RWPE1 (cell line): Measurements from ENCODE around the gene FIGNL2.
A peak's percentile ranks its signal among the peaks of the same experiment; 100 is the strongest.

Experiments
- CTCF ChIA-PET: fragments of 350-600 bp; sonication (Branson Sonifier 250); formaldehyde crosslinking; extraction: SDS; loops from one replicate; lab custom pipeline; 2021; lab: Yijun Ruan, JAX
- POLR2A ChIA-PET: fragments of 400-600 bp; formaldehyde crosslinking; extraction: SDS; loops from one replicate; lab custom pipeline; 2020; ENCODE audit warnings: antibody characterized with exemption; ENCODE audit not compliant: low non-redundant PET; lab: Yijun Ruan, JAX
- DNase-seq: peaks from one replicate; pipeline ENCODE4 v3.0.0; 2012; ENCODE audit warnings: low spot score
- H3K27ac ChIP-seq: fragments of 450-650 bp; 2 replicates; pipeline ENCODE4 v1.5.1; 2017
- CTCF ChIP-seq: fragments of 450-650 bp; conservative IDR thresholded peaks from 2 replicates; pipeline ENCODE4 v1.5.1; 2017; ENCODE audit warnings: low read depth, mild to moderate bottlenecking

FIGNL2 gene

GRCh38 chr12:51777973-51778372 is 70.5 kb downstream of the FIGNL2 start:
- ChIA-PET CTCF (no interaction called here), POLR2A (no interaction called here)
- H3K27ac ChIP-seq, result no peak overlapping the region
- no peak for TF ChIP-seq CTCF
- no peak for DNase-seq

GRCh38 chr12:51777457-51777856 is 71.1 kb downstream of the FIGNL2 start:
- no peak overlapping the region for H3K27ac ChIP-seq
- TF ChIP-seq CTCF, result no peak
- DNase-seq, result no peak
- POLR2A ChIA-PET, result no interaction called here
- CTCF ChIA-PET, result no interaction called here

- CTCF ChIA-PET, result interaction anchor here (0.7 kb wide), 1 partner anchor 12 kb away, joined by 4 read pairs; no protein-coding TSS in a partner anchor
- no peak for DNase-seq
- H3K27ac ChIP-seq, result no peak overlapping the region
- TF ChIP-seq CTCF, result no peak
- POLR2A ChIA-PET, result no interaction called here
Observed at GRCh38 chr12:51774933-51775332, 73.6 kb downstream of the FIGNL2 start.

- POLR2A ChIA-PET, result no interaction called here
- TF ChIP-seq CTCF, result no peak
- DNase-seq, result peak; percentile 44
- H3K27ac ChIP-seq, result peak overlapping the region; percentile 52
- CTCF ChIA-PET, result no interaction called here
Observed at GRCh38 chr12:51773145-51773869, 75.2 kb downstream of the FIGNL2 start.

GRCh38 chr12:51771008-51771407 is 77.5 kb downstream of the FIGNL2 start:
- CTCF ChIA-PET, result interaction anchor here (0.6 kb wide), 1 partner anchor 23 kb away, joined by 6 read pairs; no protein-coding TSS in a partner anchor
- no peak overlapping the region for H3K27ac ChIP-seq
- peak; percentile 7 for DNase-seq
- no peak for TF ChIP-seq CTCF
- POLR2A ChIA-PET, result no interaction called here
